HUDEP-2 (cell line): ENCODE results near the gene SLC36A2.
A peak's percentile ranks its signal among the peaks of the same experiment; 100 is the strongest.

Source experiments
- DNase-seq, 76 experiments: peaks; one replicate each; lab custom pipeline; 2025; ENCODE audit not compliant: unreplicated experiment in 76 of 76; lab: John Stamatoyannopoulos, UW

SLC36A2 gene

DNA sequence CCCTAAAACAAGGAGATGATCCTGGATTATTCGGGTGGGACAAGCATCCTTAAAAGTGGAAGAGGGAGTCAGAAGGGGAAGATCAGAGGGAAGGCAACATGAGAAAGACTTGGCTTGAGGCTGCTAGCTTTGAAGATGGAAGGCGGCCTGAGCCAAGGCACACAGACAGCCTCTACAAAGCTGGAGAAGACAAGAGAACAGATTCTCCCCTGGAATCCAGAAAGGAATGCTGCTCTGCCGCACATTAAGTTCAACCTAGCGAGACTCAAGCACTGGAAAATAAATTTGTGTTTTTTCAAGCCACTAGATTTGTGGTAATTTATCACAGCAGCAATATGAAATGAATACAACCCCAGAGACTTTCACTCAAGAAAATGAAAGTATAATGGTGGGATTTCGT, 61.7 kb downstream of the SLC36A2 start:
- no peak for DNase-seq

DNA sequence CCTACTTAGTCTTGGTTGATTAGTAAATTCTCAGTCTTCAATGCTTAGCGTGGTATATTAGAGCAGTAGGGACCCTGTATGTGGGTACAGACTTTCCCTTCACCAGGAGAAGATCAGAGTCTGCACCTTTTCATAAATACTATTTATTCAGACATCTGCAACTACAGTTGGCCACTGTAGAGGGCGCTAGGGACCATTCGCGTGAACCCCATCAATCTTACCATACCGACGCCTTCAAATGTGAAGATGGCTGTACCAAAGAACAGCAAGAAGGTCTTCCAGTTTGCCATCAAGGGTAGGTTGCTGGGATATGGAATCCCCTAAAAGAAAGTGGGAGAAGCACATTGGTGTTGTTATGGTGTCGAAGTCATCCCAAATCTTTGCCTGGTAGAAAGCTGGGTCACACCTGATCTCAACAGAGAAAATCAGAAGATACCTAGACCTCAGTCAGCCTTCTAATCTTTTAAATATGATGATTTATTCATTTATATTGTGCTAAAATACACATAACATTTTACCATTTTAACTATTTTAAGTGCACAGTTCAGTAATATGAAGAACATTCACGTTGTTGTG, 62.9 kb downstream of the SLC36A2 start:
- peak in 6 of 76 experiments; percentile 2 to 32 (median 10) for DNase-seq

GRCh38 chr5:151283120-151283825, 64.1 kb downstream of the SLC36A2 start:
- no peak for DNase-seq

DNA sequence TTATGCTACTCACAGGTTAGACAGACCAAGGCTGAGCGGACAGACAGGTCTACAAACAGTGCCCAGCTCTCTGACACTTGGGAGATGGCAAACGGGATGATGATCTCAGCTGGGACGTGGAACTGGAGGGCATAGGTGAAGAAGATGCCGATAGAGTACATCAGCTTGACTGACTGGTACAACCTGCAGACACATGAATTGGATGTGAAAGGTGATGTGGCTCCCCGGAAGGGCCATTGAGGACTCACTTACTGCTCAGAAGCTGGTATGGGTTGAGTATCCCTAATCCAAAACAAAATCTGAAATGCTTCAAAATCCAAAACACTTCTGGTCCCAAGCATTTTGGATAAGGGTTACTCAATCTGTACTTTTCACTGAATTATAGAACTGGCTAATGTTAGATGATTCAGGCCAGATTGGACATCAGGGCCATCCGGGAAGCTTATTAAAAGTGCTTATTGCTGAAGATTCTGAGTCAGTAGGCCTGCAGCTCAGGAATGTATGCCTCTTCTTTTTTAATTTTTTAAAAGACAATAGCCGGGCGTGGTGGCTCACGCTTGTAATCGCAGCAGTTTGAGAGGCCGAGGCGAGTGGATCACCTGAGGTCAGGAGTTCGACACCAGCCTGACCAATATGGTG, 66.2 kb downstream of the SLC36A2 start:
- DNase-seq, result no peak

DNA sequence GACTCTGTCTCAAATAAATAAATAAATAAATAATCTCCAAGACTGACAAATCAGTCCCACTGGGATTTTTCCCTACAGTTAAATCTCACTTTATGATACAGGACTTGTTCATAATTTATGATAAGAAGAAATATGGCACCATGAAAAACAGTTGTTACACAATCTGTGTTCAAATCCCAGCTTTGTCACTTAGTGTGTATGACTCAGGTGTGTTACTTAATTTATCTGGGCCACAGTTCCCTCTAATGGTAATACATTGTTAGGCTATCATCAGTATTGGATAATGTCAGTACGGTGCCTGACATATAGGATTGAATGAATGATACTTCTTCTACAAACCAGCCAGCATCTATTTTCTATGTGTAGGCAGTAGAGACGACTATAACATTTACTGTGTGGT, 66.9 kb downstream of the SLC36A2 start:
- DNase-seq, result no peak

DNA sequence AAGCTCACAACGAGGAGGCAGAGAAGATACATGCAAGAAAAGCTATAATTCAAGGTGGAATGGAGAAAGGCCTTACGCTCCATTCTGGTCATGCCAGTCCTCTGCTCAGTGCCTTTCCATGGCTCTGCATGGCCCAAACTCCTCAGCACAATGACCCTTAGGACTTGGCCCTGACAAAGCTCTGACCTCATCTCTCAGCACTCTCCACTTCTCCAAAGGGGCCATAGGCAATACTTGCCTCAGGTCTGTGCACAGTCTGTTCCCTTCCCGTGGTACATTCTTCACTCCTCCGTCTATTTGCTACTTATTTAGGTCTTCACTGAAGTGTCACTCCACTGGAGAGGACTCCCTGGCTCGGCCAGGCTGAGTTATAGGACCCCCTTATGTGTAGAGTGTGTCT, 68.5 kb downstream of the SLC36A2 start:
- no peak for DNase-seq

DNA sequence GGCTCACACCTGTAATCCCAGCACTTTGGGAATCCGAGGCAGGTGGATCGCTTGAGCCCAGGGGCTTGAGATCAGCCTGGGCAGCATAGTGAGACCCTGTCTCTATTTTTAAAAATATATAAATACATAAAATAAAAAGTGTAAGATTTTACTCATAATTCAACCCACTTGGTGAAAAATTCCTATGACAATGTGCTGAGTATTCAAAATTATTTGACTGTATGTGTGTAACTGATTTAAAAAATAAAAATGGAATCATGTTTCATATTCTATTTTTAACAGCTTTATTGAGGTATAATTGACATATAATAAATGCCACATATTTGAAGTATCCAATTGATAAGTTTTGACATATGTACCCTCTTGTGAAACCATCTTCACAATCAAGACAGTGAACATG, 71.6 kb downstream of the SLC36A2 start:
- DNase-seq, result no peak

DNA sequence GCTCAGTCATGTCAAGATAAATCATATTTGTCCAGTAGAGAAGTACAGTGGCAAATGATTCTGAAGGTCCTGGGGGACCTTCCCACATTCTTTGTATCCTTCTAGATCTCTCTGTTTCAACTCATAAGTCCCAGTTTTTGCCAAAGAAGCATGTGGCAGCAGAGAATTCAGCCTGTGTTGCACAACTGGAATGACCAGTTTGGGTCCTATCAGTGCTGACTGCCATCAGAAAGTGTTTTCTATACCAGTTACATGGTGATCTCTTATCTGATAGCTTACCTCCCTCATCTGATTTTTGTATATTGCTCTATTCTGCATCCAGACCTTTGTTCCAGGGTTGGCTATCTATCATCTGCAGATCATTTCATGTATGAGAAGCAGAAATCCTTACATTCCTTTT, 72.7 kb downstream of the SLC36A2 start:
- DNase-seq, result no peak

- DNase-seq, result no peak
Measured at GRCh38 chr5:151271336-151271735, 76.0 kb downstream of the SLC36A2 start.

DNA sequence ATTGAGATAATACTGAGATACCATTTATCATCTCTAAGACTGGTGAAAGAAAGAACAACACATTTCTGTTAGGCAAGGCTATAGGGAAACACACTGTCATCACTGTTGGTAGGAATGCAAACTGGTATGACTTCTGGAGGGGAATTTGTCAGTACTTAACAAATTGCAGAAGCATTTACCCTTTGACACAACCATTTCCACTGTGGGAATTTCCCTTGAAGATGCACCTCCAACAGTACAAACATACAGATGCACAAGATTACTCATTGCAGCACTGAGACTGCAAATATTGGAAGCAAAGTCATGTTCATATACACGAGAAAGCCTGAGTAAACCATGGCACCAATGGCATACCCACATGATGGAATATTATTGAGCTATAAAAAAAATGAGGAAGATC, 76.8 kb downstream of the SLC36A2 start:
- DNase-seq, result no peak

DNA sequence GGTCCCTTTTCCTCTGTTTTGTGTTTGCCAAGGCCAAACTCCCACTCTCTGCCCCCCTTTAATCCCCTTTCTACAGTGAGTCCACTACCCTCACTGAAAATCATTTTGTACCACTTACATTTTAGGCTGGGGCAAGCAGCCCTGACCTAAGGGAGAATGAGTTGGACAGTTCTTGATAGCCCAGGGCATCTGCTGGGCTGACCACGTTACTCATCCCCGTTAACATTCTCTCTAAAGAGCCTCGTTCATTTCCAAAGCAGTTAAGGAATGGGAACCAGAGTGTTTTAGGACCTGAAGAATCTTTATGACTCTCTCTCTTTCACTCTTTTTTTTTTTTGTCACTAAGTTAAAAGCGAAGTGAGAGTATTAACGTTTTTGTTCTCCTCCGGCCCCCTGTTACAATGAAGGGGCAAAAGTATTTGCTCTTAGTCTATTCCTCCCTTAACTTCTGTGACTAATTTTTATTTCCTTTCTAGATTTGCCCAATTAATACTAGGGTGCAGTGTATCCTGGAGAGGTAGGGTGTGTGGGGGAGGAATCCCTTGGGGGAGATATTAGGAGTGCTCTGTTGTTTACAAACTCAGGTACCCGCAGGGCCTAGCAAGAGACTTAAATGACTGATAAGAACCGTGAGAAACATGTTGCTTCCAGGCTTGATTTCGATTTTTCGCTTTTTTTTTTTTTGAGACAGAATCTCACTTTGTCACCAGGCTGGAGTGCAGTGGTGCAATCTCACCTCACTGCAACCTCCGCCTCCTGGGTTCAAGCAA, 79.7 kb downstream of the SLC36A2 start:
- DNase-seq, result no peak
